Ovary (tissue), 9 donors: ENCODE data around the gene ATP5ME. TPM values are rescaled to one million over a fixed set of nuclear protein-coding genes. Genes with fewer than 3 reads are reported as not detected.

Experiments
- DNase-seq, 5 donors: peaks; one replicate each; pipeline ENCODE4 v3.0.0-alpha.2; 2019 to 2020
- H3K27ac ChIP-seq, 2 donors: fragments of 200-600 bp; one replicate each; pipeline versions ENCODE4 v1.5.1 to v1.8.0; 2019 to 2022
- H3K27me3 ChIP-seq: fragments of 200-600 bp; one replicate; pipeline ENCODE4 v1.8.0; 2022
- H3K36me3 ChIP-seq: fragments of 200-600 bp; sonication (generic); one replicate; pipeline ENCODE4 v1.5.1; 2019
- H3K4me1 ChIP-seq: one replicate; pipeline ENCODE4 v1.8.1; 2013; ENCODE audit warnings: mild to moderate bottlenecking, moderate library complexity; ENCODE audit not compliant: insufficient read depth
- H3K4me3 ChIP-seq: fragments of 200-600 bp; sonication (generic); one replicate; pipeline ENCODE4 v1.5.1; 2017
- H3K9me3 ChIP-seq, 2 donors: fragments of 200-600 bp in 1 of 2; sonication (generic) in 1 of 2; one replicate each; pipeline versions ENCODE4 v1.5.1 to v1.8.1; 2013 to 2019; ENCODE audit warnings: mild to moderate bottlenecking in 1 of 2, moderate library complexity in 1 of 2
- EP300 ChIP-seq: sonication (generic); formaldehyde crosslinking; IDR thresholded peaks from one replicate; pipeline ENCODE4 v1.6.1; 2017; ENCODE audit warnings: antibody characterized with exemption
- POLR2A ChIP-seq: fragments of 450-650 bp; IDR thresholded peaks from one replicate; pipeline ENCODE4 v1.6.1; 2017; ENCODE audit warnings: antibody characterized with exemption, mild to moderate bottlenecking, moderate library complexity
- WGBS, 3 donors: extraction: QIAGEN DNeasy Blood & Tissue Kit in 1 of 3; methylation state at CpG; one replicate each; pipeline versions ENCODE4 v1.1.5 to v1.1.7; 2013 to 2017; 5-methylcytosine and 5-hydroxymethylcytosine counted together
- intact Hi-C, 4 donors: fragments of 100-400 bp; cut with DNase I; formaldehyde crosslinking; loops; one replicate each; pipeline versions ENCODE4 v1.11.0 to v1.15.1; 2022 to 2023
- polyA plus RNA-seq, 2 donors: library from polyadenylated mRNA; stranded (reverse); fragments of 200-250 nt in 1 of 2; fragments of 350-450 nt in 1 of 2; fragmentation: Illumina TruSeq in 1 of 2; extraction: RNeasy Lipid Tissue Mini Kit (QIAGEN cat#74804) in 1 of 2; gene quantifications; one replicate each; pipeline ENCODE4 v1.2.3, GENCODE V29; 2013 to 2014
- total RNA-seq, 7 donors: library from RNA; depleted of rRNA in 2 of 7; stranded (reverse); fragments of >200 nt in 2 of 7; fragmentation: NEBNext Ultra II Directional in 3 of 7; extraction: Animal tissue kit (Norgen Biotek cat#: 25700) in 3 of 7; gene quantifications; one replicate each; pipeline versions ENCODE4 v1.1.0 to v1.2.4, GENCODE V29; 2016 to 2023
- TF ChIP-seq, protein P1 (sequence below), 3 donors: fragments of 450-650 bp in 2 of 3; fragments of 200-600 bp in 1 of 3; IDR thresholded peaks; one replicate each; pipeline versions ENCODE4 v1.5.1 to v1.8.0; 2016 to 2022; ENCODE audit warnings: antibody characterized with exemption in 3 of 3, mild to moderate bottlenecking in 1 of 3
- donor health status: DM: no; HTN: no; CAD: no; lungs with moderate emphysema.
- donor health status: DM: no; HTN: no; CAD: no.
- donor health status: Bipolar disorder and iron deficiency.
- donor health status: DM: yes; HTN: yes; CAD: no.
- donor health status: DM: no; HTN: no; CAD: no.
- donor health status: DM: yes; HTN: yes; CAD: no.

Gene ATP5ME
- total and polyA plus RNA-seq, 9 donors, result 180 to 359 (median 207) TPM

DNA sequence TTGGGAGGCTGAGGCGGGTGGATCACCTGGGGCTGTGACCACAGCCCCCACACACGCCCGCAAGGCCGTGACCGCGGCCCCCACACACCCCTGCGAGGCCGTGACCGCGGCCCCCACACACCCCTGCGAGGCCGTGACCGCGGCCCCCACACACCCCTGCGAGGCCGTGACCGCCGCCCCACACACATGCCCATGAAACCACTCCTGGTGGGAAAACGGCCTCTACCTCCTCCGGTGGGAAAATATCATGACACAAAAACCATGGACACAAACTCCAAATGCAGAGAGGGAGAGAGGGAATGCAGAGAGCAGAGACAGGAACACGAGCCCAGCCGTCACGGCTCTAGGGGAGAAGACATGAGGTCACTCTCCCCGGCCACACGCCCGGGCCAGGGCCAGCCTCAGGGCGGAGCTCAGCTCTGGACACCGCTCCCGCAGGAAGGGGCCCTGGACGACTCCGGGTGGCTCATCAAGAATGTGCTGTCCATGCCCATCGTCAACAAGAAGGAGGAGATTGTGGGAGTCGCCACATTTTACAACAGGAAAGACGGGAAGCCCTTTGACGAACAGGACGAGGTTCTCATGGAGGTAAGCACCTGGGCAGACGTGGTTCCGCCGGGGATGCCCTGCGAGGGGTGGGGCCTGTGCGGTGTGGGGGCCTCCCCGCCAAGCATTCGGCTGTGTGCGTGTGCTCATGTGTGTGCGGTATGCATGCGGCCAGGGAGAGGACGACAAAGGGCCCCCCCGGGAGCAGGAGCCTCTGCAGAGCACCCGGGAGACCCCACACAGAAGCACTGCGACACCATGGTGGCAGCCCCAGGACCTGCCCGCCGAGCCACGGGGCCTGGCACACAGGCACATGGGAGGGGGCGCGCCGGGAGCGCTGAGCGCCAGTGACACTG, 17.4 kb downstream of the ATP5ME start:
- intact Hi-C loops, result no loop called here
- no peak for DNase-seq
- H3K4me1 ChIP-seq, result no peaks in the 10 kb centered on the region
- WGBS, 3 donors, result 46 to 59% (median 50%) methylated on average over 54 to 58 of the region's 58 CpGs
- no peak overlapping the region for H3K4me3 ChIP-seq
- H3K9me3 ChIP-seq, result no peaks in the 10 kb centered on the region
- no peak overlapping the region for H3K27ac ChIP-seq
- TF ChIP-seq POLR2A, result no peak
- TF ChIP-seq, protein P1, sequence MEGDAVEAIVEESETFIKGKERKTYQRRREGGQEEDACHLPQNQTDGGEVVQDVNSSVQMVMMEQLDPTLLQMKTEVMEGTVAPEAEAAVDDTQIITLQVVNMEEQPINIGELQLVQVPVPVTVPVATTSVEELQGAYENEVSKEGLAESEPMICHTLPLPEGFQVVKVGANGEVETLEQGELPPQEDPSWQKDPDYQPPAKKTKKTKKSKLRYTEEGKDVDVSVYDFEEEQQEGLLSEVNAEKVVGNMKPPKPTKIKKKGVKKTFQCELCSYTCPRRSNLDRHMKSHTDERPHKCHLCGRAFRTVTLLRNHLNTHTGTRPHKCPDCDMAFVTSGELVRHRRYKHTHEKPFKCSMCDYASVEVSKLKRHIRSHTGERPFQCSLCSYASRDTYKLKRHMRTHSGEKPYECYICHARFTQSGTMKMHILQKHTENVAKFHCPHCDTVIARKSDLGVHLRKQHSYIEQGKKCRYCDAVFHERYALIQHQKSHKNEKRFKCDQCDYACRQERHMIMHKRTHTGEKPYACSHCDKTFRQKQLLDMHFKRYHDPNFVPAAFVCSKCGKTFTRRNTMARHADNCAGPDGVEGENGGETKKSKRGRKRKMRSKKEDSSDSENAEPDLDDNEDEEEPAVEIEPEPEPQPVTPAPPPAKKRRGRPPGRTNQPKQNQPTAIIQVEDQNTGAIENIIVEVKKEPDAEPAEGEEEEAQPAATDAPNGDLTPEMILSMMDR (IDR thresholded peaks at IDR 0.05), result no peak
- no peak for TF ChIP-seq EP300
- no peaks in the 10 kb centered on the region for H3K36me3 ChIP-seq
- no peaks in the 10 kb centered on the region for H3K27me3 ChIP-seq

DNA sequence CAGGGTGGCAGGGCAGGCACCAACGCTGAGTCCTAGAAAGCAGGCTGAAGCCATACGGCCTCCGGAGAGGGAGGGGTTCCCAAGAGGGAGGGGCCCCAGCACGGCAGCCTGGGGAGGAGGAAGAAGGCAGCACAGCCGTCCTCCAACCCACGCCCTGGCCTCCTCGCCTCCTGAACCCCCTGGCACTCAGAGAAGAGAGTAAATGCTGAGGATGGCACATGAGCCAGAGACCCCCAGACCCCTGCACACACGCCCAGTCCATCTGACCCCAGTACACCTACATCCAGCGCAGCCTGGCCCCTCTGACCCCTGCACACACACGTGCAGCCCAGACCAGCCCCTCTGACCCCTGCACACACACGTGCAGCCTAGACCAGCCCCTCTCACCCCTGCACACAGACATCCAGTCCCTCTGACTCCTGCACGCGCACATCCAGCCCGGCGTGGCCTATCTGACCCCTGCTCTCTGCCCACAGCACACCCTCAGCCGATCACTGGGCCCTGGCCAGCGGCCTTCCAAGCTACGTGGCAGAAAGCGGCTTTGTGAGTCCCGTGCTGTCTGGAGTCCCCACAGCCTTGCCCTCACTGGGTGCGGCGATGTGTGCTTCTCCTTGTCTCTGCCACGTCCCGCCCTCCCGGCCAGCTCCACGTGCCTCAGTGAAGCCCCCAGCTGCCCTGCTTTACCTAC, 18.5 kb downstream of the ATP5ME start:
- H3K27me3 ChIP-seq, result no peaks in the 10 kb centered on the region
- 44 to 52% (median 51%) methylated on average over 26 of the region's 26 CpGs for WGBS, 3 donors
- intact Hi-C loops, result no loop called here

DNA sequence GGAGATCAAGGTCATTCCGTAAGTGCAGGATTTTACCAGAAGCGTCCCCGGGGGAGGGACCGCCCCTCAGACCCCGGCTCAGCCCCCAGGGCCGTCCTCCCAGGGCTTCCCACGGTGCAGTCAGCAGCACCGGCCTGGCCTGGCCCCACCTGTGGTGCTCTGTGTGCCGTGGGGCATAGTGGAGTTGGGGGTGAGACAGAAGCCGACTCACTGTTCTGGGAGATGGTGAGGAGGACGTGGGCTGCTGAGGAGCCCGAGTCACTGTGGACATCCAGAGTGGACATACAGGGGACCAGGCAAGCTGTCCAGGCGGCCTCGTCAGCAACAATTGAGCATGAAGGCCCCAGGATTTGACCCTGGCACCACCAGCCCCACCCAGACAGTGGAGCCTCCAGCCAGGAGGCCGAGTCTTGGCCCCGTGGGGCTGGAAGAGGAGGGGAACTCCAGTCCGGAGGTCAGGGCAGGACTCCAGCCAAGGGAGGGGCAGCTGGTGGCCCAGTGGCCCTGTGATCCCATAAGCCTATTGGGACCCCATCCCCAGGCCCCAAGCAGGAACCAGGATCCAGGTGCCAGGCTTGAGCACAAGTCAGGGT, 19.1 kb downstream of the ATP5ME start:
- intact Hi-C loops, result no loop called here
- no peaks in the 10 kb centered on the region for H3K27me3 ChIP-seq

More for the DNA sequence above, 18.5 kb downstream of the ATP5ME start:
- H3K9me3 ChIP-seq, result no peaks in the 10 kb centered on the region
- no peak overlapping the region for H3K27ac ChIP-seq
- H3K36me3 ChIP-seq, result no peaks in the 10 kb centered on the region
- H3K4me3 ChIP-seq, result no peak overlapping the region
- DNase-seq, result no peak
- no peaks in the 10 kb centered on the region for H3K4me1 ChIP-seq
- no peak for TF ChIP-seq EP300
- TF ChIP-seq, protein P1 (IDR thresholded peaks at IDR 0.05), result no peak
- no peak for TF ChIP-seq POLR2A

DNA sequence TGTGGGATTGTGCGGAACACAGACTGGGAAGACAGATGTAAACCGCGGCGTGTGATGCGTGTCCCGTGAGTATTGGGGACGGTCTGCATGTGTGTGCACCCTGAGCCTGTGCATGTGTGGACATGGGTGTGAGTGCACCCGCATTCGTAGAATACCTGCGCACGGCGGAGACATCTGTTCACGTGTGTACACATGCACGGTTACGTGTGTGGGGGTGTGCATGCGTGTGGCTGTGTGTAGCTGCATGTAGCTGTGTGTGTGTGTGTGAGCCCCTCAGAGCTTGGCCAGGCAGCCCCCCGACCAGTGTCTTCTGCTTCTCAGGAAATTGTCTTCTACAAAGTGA, 19.6 kb downstream of the ATP5ME start:
- Histone ChIP-seq H3K27ac (no peak overlapping the region), H3K9me3 (no peaks in the 10 kb centered on the region), H3K27me3 (no peaks in the 10 kb centered on the region), H3K4me1 (no peaks in the 10 kb centered on the region), H3K36me3 (no peaks in the 10 kb centered on the region), H3K4me3 (no peak overlapping the region)
- TF ChIP-seq EP300 (no peak), POLR2A (no peak)
- TF ChIP-seq, protein P1 (IDR thresholded peaks at IDR 0.05), result no peak
- intact Hi-C loops, result no loop called here
- DNase-seq, result no peak
- WGBS, 3 donors, result 83 to 88% (median 85%) methylated on average over 17 of the region's 17 CpGs

More for the DNA sequence above, 19.1 kb downstream of the ATP5ME start:
- WGBS, 3 donors, result 15 to 30% (median 22%) methylated on average over 17 of the region's 17 CpGs
- Histone ChIP-seq H3K9me3 (no peaks in the 10 kb centered on the region), H3K36me3 (no peaks in the 10 kb centered on the region), H3K27ac (no peak overlapping the region), H3K4me3 (no peak overlapping the region), H3K4me1 (no peaks in the 10 kb centered on the region)
- TF ChIP-seq, protein P1 (IDR thresholded peaks at IDR 0.05), result no peak
- TF ChIP-seq EP300 (no peak), POLR2A (no peak)
- DNase-seq, result no peak
